ENCODE results near the gene LMCD1.

LMCD1 gene

GRCh38 chr3:8538223-8538622 is 36.6 kb downstream of the LMCD1 start:
- no peak for DNase-seq

- DNase-seq, result no peak
Measured at GRCh38 chr3:8538913-8539312, 37.3 kb downstream of the LMCD1 start.

- no peak for DNase-seq
Measured at GRCh38 chr3:8539419-8539818, 37.8 kb downstream of the LMCD1 start.

- no peak for DNase-seq
Measured at GRCh38 chr3:8540456-8540855, 38.8 kb downstream of the LMCD1 start.

- DNase-seq, result no peak
Measured at GRCh38 chr3:8541486-8541885, 39.9 kb downstream of the LMCD1 start.

GRCh38 chr3:8542190-8543135 is 40.8 kb downstream of the LMCD1 start:
- DNase-seq, result no peak

GRCh38 chr3:8546609-8547008 is 45.0 kb downstream of the LMCD1 start:
- no peak for DNase-seq

GRCh38 chr3:8548502-8549275 is 47.1 kb downstream of the LMCD1 start:
- DNase-seq, result no peak

GRCh38 chr3:8549354-8549753 is 47.7 kb downstream of the LMCD1 start:
- no peak for DNase-seq

- no peak for DNase-seq
Measured at GRCh38 chr3:8550611-8551010, 49.0 kb downstream of the LMCD1 start.

- no peak for DNase-seq
Measured at GRCh38 chr3:8552223-8552762, 50.7 kb downstream of the LMCD1 start.

GRCh38 chr3:8553405-8553804 is 51.8 kb downstream of the LMCD1 start:
- no peak for DNase-seq

- no peak for DNase-seq
Measured at GRCh38 chr3:8554696-8555095, 53.1 kb downstream of the LMCD1 start.

GRCh38 chr3:8555113-8555661 is 53.6 kb downstream of the LMCD1 start:
- DNase-seq, result no peak

GRCh38 chr3:8555725-8556472 is 54.3 kb downstream of the LMCD1 start:
- DNase-seq, result no peak

GRCh38 chr3:8556473-8556869 is 54.8 kb downstream of the LMCD1 start:
- no peak for DNase-seq

GRCh38 chr3:8557298-8557697 is 55.7 kb downstream of the LMCD1 start:
- DNase-seq, result no peak

- no peak for DNase-seq
Measured at GRCh38 chr3:8558645-8559044, 57.0 kb downstream of the LMCD1 start.

- no peak for DNase-seq
Measured at GRCh38 chr3:8559351-8559750, 57.7 kb downstream of the LMCD1 start.

- DNase-seq, result no peak
Measured at GRCh38 chr3:8560366-8561007, 58.9 kb downstream of the LMCD1 start.

- no peak for DNase-seq
Measured at GRCh38 chr3:8561370-8561769, 59.7 kb downstream of the LMCD1 start.

GRCh38 chr3:8562081-8562595 is 60.5 kb downstream of the LMCD1 start:
- DNase-seq, result no peak

Measured in T-helper 2 cell (primary cell).